DMS79 treated with DMSO at 0.1 percent for 48 hours (cell line): Measurements from ENCODE around the gene LHX2.

Source experiments
- DNase-seq: peaks from one replicate; lab custom pipeline; 2025; lab: John Stamatoyannopoulos, UW

LHX2 gene

DNA sequence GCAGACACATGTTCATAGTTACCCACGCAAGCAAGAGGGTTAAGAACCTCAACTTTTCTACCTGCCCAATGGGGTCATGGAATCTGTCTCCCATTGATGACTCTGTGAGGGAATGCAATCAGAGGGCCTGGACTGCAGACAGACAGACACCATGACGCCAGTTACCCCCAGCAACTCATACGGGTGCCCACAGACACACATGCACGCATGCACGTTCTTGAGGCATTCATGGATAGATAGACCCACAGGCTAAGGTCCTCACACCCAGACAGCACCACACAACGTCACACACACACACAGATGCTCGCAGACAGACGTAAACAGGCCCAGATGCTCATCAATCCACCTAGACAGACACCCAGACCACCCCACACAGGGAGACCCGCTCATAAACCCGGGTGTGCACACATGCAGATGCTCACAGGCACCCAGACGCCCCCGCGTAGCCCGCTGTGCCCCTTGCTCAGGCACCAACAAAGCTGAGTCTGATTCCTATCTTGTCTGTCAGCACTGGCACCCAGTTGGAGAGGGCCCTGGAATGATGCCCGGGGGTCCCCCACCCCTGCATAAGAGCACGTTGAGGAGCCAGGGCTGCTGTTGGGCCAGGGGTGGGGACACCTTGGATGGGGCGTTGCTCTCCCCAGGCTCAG lies 23.6 kb downstream of the LHX2 start:
- DNase-seq, result no peak

DNA sequence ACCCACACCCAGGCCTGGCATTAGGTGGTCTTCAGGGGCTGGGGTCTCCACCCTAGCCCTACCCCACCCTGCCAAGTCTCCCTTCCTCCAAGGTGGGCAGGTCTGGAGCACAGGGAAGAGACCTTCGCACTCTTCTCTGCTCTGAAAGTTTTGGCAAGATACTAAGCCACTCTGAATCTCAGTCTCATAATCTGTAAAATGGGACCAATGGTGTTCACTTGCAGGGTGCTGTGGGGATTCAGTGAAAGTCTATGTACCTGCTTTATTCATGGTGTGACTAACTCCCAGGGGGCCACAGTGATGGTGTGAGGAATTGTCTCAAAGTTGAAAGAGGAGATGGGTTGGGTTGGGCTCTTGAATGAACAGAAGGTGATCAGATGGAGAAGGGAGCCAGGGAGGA lies 25.0 kb downstream of the LHX2 start:
- DNase-seq, result no peak

DNA sequence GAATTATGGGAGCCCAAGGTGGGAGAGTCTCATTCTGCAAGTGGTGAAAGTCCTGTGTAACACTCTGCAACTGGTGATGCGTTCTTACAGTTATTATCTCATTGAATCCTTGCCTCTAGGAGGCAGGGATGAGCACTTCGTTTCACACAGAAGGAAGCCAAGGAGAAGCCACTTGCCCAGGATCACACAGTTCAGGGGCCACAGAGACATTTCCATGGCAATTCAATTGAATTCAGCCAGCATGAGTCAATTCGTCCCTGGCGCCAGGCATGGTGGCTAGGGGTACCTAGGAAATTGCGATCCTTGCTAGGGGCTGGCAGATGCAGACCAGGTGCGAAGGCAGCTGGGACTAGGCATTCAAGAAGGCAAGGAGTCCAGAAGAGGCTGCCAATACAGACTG lies 26.2 kb downstream of the LHX2 start:
- no peak for DNase-seq

DNA sequence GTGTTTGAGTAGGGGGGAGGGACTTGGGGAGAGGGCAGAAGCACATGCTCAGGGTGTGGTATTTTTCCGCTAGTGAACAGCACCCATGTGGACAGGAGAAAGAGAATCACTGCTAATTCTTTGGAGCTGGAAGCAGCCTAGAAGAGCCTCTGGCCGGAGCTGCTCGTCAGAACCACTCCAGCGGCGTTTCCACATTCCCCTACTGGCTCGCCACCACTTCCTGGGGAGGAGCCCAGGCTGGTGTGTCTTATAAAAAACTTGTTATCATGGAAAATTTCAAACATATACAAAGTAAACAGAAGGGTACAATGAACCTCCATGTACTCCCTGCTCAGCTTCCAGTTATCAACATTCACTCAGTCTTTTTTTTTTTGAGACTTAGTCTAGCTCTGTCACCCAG lies 26.7 kb downstream of the LHX2 start:
- DNase-seq, result no peak

DNA sequence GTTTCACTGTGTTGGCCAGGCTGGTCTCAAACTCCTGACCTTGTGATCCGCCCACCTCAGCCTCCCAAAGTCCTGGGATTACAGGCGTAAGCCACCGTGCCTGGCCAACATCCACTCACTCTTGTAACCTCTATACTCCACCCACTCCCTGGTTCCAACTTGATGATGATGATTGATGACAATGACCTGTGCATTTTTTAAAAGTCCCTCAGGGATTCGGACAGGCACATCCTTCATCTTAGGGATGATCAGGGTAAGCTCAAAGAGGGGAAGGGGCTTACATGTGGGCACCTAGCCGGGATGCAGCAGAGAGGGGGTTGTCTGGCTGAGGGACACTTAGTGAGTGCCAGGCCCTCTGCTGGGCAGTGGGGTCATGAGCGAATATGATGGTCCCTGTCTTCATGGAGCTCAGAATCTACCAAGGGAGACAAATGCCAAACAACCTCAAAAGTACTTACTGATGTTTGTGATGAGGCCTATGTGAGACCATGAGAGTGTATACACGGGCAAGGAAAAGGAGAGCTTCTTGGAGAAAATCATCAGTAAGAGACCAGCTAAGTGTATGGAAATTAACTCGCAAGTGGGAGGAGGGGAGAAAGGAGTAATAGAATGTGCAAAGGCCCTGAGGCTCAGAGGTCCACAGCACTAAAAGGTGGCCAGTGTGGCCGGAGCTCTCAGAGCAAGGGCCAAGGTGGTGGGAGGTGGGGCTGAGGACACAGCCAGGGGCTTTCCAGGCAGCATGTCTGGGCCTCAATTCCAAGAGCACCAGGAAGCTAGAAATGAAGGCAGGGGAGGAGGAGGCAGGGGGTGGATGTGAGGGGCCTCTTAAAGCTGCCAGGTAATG lies 27.4 kb downstream of the LHX2 start:
- DNase-seq, result no peak

DNA sequence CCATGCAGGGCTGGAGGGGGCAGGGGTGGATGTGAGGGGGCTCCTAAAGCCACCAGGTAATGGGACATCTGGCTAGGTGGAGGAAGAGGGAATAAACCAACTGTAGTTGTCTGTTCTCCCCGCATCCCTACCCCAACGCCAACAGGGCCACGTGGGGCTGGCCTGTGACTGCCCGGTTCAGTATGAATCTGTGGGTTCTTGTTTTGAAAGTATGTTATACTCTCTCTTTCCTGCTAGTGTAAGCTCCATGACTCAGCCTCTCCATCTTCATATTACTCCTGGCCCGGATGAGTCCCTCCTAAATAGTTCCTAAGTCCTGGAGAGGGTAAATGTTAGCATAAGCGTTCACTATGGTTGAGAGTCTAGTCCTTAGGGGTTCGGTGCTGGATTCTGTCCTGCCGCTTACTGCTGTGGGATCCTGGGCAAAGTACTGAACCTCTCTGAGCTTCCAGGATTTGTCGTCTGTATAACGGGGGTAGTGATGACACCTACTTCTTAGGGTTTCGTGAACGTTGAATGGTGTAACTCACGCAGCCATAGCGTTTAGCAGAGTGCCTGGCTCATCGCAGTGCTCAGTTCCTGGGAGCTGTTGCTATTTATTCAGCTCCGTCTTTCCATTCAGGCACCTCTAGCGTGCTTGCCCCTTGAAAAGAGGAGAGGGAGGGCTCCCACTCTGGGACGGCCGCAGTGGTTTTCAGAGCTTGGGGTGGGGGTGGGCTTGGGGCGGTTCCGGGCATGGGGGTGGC lies 28.8 kb downstream of the LHX2 start:
- no peak for DNase-seq

DNA sequence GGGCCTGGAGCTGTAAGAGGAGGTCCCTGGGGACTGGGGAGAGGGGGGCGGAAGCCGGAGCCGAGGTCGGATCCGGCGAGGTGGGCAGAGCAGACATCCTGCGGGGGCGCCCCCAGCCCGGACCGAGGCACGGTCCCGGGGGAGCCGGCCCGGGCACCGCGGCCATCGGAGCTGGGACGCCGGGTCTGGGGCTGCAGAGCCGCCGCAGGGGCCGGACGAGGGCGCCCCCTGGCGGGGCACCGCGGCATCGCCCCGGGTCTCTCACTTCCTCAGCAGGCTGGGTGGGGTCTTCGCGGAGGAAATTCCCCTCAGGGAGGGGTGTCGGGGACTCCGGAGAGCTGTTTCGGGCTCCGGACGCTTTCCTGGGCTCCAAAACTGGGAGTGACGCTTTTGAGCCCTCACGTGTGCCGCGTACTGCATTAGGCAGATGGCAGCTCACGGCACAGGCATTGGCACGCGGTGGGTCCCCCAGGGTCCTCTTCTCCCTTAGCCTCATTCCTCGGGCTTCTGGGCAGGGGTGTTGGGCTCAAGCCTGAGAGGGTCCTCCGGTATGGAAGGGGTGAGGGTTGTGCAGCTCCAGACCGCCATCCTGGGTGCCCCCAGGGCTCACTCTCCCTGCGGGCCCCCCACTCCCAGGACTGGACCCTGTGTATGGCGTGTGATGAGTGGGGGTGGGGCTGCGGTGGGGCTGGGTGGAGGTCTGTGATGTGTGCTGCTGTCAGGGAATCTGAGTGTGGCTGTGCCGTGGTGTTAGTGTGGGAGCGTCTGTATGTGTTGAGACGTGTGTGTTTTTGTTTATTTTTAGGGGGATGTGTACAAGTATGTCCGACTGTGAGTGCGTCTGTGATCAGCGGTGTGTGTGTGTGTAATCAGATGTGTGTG lies 29.6 kb downstream of the LHX2 start:
- peak; percentile 19 for DNase-seq

DNA sequence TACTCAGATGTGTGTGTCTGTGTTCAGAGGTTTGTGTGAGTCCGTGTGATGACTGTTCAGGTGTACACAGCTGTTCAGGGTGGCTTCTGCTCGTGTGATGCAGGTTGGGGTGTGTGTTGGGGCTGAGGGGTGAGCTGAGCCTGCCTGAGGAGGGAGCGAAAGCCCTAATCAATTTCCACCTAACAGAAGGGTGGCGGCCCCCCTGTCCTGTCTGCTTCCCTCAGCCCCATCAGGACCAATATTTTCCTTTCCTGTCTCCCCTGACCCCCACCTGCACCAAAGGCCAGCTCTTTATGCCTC lies 30.2 kb downstream of the LHX2 start:
- no peak for DNase-seq

DNA sequence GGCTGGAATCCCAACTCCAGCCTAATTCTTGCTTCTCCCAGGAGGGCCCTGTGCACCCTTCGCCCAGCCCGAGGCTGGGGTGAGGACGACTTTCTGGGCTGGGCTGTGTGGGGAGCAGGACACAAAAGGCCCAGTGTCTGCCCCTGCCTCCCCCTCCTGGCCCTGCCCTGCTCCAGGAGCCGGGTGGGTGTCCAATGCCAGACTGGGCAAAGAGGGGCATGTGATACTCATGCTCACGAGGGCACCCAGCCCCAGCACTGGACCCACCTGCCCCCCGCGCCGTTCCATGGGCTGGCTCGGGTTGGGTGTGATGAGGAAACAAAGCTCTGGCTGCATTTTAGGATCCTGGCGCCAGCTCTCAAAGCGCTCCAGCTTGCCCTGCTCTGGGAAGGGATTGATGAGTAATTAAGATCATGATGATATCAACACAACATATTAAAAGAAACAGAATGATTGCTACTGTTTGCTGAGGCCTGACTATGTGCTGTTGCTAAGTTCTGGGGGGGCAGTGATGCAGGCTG lies 30.7 kb downstream of the LHX2 start:
- DNase-seq, result no peak

DNA sequence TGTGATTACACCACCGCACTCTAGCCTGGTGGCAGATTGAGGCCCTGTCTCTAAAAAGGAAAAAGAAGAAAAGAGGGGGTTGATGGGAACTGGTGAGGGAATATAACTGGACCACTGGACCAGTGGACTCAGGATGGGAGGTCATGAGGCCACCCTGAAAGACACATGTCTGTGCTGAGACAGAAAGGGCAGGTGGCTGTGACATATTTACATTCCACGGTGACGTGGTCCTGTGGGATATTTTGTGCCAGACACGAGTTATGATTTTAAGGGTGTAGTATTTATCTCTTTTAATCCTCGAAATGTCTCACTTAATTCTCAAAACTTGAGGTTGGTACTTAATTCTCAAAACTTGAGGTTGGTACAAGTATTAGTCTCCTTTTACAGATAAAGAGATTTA lies 32.9 kb downstream of the LHX2 start:
- DNase-seq, result no peak

DNA sequence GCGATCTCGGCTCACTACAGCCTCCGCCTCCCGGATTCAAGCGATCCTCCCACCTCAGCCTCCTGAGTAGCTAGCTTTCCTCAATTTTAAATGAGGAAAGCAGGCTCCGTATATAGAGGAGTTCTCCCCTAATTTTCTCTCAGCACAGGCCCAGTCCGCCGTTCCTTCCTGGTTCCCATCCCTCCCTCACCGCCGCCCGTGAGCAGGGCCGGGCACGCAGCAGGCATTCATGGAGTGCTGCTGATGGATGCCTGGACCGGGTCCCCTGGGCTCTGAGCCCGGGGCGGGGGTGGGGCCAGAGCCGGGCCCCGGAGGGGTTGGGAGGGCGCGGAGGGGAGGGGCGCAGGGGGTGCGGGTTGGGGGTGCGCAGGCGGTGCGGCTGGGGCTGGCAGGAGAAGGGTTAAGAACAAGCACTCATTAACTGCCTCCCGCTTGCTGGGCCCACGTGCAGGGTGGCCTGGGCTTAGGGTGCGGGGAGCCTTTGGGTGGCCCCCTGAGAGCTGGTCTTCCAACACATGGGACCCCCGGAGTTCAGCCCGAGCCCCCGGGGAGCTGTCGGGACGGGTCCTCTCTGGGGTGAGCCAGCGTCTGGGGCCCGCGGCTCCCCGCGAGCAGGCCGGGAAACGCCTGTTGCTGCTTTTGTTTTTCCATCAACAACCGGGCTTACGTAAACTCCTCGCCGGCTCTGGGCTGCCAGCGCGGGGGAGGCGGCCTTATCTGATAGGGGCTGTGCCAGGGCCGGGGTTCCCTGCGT lies 33.7 kb downstream of the LHX2 start:
- DNase-seq, result peak; percentile 18

DNA sequence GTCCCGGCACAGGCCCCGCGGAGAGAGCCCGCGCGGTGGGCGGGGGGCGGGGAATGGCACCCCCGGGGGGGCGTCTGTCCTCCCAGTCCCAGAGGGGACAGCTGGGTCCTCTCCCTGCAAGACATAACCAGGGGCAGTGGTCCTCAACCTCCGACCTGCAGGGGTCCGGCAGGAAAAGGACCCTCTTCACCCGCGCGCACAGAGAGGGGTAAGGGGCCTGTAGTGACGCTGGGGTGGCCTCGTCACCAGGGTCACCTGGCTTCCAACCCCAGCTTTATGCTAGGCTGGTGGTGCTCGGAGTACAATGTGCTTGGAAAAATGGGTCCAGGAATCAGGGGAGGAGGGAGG lies 34.2 kb downstream of the LHX2 start:
- DNase-seq, result no peak

DNA sequence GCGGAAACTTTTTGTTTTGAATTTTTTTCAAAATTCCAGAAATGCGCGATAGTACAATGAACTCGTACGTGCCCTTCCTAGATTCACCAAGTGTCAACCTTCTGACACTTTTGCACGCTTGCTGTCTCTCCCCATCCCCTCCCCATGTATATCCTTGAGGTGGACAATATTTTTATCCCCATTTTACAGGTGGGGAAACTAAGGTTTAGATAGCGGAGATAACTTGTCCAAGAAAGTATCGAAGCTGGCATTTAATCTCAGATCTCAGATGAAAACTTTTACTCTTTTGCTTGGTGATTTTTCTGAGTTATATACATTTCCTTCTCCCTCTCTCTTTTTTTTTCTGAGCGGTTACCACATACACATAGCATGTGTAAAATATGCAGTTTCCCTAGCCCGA lies 34.6 kb downstream of the LHX2 start:
- DNase-seq, result no peak

DNA sequence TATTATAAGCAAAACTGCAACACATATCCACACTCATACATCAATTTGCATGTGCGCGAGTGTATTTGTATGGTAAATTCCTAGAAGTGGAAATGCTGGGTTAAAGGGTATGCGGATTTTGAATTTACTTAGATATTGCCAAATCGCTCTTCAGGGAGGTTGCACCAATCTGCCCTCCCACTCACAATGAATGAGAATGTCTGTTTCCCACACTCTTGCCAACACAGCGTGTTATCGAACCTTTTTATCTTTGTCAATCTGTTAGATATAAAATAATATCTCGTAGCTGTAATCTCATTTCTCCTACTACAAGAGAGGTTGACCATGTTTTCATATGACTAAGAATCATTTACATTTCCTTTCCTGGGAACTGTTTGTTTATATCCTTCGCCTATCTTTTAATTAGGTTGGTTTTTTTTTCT lies 35.7 kb downstream of the LHX2 start:
- DNase-seq, result no peak

DNA sequence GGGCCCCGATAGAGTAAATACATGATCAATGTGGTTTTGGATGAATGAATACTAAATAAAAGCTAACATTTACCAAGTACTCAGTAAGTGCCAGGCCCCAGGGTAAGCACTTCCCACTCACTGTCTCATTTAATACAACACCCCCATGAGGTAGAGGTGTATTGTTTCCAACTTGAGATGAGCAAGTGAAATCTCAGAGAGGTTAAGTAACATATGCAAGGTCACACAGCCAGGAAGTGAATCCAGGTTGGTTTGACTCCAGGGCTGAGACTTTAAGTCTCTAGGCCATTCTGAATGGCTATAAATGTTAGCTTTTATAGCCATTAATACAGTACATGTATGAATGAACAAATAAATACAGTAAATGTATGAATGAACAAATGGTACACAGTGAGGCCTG lies 39.4 kb downstream of the LHX2 start:
- DNase-seq, result no peak

DNA sequence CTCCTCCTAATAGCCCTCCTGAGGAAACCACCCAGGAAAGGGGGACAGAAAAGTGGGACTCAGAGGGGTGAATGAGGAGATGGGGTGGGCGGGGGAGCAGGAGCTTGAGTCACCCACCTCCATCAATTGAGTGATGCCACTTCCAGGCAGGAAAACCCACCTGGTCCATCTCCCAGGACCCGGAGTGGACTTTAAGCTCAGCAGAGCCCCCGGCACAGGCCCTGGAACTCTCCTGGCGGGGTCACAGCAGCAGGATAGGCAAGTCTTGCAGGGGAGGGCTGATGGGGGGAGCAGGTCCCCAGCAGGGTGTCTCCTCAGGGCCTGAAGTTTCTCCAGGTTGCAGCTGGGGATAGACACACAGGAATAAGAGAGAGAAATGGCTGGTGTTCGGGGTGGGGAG lies 40.8 kb downstream of the LHX2 start:
- DNase-seq, result no peak

DNA sequence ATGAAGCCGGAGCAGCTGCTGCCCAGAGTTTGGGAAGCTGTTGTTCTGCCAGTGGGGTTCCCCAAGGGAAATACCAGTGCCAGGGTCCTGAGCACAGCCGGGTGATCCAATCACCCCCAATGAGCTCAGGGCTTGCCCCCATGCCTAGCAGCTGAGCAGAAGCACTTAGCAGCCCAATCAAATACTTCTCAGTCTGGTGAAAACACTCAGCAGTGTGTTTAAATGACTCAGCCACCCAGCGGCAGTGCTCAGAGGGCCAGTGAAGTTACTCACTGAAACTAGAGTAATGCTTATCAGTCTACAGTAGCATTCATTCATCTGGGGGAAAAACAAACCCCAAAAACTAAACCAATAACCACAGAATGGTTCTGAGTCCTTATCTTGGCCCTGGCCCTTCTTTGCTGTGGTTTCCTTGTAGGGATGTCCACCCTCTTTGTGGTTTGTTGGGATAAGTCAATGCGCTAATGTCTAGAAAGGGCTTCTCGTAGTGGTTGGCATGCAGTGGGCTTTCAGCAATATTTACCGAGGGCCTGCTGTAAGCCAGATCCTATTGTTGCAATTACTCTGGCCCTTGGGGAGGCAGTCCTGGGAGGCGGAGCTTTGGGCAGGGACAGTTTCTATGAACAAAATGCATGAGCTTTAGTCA lies 43.1 kb downstream of the LHX2 start:
- DNase-seq, result peak; percentile 85

DNA sequence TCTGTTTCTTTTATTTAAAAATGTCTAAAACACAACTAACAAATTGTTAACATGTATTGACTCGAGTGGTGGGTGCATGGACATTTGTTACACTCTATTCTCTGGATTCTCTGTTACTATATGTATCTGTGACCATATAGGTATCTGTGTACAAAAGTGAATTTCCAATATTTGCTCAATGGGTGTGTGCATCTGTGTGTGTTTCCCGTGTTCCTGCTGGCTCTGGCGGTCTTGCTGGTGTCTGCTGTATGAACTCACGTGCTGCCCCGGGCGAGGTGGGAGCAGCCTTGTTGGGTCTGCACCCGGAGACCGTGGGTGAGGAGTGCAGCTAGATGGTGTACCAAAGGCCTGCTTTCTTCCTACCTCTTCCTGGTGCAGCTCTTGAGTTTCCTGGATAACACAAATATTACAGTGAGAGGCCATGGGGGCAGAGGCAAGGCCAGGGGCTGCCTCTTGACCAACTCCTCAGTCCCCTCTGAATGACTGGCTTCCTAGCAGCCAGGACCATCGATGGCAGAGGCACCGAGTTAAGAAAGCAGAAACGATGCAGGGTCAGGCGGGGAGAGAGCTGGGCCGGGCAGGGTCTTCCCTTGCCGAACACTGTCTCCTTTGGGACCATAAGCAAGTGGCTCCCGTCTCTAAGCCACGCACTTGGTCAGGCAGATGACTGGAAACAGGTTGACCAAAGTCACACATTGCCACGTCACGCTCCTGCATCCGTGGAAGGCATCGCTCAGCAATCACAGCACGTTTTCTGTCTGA lies 49.5 kb downstream of the LHX2 start:
- no peak for DNase-seq

DNA sequence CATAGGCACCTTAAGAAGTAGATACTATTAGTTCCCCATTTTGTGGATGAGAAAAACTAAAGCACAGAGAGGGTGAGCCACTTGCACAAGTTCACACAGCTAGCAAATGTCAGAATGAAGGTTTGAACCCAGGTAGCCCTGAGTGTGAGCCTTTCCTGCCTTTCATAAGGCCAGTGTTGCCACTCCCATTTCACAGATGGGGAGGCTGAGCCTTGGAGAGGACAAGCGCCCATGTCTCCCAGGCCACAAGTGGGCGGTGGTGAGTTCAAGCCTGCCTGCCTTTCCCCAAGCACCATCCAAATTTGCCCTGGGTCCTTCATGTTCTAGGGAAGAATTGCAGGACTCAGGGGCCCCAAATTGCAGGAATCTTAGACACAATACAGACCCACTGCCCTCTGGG lies 50.6 kb downstream of the LHX2 start:
- DNase-seq, result no peak
